NCI-H748 (cell line): ENCODE results near the gene PDXP.
A peak's percentile ranks its signal among the peaks of the same experiment; 100 is the strongest.

Experiments used
- DNase-seq: peaks from one replicate; lab custom pipeline; 2025; ENCODE audit not compliant: unreplicated experiment; lab: John Stamatoyannopoulos, UW

PDXP gene

DNA sequence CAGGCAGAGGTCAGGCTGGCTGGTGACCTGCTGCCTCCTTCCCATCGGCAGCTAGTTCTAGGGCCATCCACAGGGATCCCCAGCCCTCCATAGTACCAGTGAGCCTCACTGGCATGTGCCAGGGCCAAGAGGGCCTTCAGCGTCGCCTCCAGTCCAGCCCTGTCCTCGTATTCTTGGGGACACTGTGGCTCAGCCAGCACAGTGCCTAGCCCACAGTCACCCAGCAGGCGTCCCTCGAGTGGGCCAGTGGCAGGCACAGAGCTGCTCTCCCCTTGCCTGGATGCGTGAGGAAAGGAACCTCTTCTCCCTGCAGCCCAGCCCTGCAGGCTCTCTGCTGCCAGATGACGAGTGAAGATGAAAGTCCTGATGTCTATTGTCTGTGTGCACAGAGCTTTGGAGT is 29.7 kb upstream of the PDXP start:
- DNase-seq: no peak

DNA sequence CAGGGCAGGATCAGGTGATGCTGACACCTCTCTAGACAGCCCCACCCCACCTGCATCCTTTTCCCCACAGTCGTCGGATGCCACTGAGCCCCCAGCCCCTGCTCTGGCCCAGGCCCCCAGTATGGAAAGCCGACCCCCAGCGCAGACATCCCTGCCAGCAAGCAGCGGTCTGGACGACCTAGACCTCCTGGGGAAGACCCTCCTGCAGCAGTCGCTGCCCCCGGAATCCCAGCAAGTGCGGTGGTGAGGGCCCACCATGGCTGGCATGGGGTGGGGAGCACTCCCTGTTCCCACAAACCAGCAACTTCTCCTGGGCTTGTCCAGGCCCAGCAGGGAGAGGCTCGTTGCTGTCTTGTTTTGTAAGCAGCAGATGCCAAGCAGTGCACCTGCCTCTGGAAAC is 28.6 kb upstream of the PDXP start:
- no peak for DNase-seq

DNA sequence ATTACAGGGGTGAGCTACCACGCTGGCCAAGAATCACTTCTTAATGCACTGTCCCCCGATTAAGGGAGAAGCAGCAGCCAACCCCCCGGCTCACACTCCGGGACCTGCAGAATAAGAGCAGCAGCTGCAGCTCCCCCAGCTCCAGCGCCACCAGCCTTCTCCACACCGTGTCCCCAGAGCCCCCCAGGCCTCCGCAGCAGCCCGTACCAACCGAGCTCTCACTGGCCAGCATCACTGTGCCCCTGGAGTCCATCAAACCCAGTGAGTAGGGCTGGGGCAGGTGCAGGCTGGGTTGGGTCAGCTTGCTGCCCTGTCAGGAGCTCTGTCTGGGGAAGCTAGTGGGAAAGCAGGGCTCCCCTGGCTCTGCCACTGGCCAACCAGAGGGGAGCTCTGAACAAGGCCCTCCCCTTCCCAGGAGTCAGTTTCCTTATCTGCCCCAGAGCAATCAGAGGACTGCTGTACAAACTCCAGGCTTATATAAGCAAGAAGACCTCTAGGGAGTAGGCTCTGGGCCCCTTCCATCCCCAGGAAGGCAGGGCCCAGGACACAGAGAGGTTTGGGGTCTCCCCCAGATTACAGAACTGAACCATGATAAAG is 27.6 kb upstream of the PDXP start:
- DNase-seq: no peak

DNA sequence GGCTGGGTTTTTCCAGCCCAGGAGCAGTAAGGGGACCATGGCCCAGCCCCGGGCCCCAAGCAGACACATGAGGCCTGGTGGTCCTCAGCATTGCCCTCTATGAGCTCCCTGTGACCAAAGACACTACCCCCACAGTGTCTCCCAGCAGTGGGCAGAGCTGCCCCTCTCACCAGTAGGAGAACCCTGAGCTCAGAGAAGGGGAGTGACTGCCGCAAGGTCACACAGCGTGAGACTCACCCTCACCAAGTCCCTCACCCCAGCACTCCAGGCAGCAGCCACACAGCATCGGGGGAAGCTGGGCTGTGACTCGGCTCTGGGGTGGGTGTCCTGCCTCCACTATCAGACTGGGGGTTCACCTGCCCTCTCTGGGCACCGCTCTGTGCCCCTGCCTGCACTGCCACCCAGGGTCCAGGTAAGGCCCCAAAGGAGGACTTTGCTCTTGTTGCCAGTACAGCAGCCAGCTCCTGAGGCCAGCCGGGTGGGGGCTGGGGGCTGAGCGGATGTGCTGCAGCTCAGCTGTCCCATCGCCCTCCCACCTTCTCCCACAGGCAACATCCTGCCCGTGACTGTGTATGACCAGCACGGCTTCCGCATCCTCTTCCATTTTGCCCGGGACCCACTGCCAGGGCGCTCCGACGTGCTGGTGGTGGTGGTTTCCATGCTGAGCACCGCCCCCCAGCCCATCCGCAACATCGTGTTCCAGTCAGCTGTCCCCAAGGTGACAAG is 26.9 kb upstream of the PDXP start:
- DNase-seq: no peak

DNA sequence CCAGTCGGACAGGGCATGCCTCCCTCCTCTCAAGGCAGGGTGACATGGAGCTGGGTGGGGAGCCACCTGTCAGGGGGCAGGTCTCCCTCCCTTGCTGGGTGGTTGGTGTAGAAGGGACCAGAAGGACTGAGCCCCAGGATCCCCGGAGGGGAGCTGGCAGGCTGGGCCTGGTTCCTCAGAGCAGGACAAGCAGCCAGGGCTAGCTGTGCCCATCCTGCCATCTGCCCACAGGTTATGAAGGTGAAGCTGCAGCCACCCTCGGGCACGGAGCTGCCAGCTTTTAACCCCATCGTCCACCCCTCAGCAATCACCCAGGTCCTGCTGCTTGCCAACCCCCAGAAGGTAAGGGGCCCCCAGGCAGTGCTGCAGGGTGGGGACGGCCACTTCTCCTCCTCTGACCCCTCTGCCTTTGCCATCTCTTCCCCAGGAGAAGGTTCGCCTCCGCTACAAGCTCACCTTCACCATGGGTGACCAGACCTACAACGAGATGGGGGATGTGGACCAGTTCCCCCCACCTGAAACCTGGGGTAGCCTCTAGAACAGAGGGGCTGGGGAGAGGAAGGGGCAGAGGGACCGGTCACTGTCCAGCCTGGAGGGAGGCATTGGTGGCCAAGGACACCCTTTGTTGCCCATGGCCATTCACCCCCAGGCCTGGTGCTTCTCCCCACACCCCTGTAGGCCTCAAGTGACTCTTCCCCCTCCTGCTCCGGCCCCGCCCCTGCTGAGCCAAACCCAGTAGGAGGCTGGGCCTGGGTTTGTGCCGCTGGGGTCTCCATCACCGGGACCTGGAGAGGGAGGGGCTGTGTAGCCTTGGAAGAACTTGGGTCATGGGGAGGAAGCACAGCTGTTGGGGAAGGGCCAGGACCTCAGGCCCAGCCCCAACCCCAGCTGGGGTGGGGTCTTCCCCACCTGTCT is 26.1 kb upstream of the PDXP start:
- no peak for DNase-seq

DNA sequence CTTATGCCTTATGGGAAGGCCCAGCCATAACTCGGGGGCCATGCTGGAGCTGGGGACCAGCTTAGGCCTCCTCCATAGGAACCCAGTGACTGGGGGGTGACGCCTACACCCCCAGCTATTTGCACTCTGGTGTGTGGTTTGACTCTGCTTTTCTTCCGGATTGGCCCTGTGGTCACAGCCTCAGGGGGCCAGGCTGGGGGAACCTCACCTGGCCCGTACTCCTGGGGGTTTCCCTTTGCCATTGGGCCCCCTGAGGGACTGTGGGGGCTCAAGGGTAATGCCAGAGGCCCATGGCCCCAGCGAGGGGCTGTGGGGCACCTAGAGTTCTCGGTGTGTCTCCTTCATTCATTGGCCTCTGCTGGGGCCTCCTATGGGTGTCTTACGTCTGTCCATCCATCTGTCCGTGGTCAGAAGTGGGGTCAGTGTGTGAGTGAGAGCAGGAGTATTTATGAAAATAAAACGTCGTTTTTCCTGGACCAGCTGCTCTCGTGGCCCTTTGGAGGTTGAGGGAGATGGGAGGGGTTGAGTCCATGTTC is 25.4 kb upstream of the PDXP start:
- no peak for DNase-seq

GRCh38 chr22:37633625-37634416 is 24.7 kb upstream of the PDXP start:
- DNase-seq: no peak

DNA sequence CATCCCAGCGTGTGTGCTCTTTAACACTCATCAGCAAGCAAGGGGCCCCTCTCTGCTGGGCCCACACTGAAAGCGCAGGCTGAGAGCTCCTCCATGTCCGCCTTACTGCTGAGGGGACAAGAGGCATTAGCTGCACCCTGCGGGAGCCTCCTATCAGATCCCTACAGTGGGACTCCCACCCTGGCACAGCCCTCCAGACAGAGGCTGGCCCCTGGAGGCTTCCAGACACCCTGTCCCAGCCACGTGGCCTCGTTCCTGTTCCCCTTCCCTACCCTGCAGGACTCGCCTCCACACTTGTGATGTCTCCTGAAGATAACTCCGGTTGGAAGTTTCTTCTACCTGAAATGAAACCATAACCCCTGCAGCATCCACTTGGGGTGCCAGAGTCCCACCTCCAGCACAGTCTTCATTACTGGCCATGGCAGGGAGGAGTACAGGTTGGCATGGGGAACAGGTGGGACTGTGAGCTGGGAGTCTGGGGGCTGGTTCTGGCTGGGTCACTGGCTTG is 24.1 kb upstream of the PDXP start:
- DNase-seq: no peak

- no peak for DNase-seq
Measured at GRCh38 chr22:37635157-37635556, 23.4 kb upstream of the PDXP start.

GRCh38 chr22:37636186-37636948 is 22.2 kb upstream of the PDXP start:
- no peak for DNase-seq

DNA sequence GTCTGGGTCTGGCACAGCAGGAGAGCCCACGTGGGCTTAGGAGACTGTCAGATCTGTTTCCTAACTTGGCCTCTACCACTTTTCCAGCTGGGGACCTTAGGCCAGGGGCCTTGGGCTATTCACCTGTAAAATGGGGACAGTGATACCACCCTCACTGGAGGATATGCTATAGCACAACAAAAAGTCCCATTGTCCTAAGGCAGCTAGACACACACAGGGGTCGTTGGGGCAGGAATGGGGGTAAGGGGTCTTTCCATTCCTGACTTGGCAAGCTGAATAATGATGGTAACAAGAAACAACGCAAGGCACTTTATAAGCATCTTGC is 21.6 kb upstream of the PDXP start:
- no peak for DNase-seq

DNA sequence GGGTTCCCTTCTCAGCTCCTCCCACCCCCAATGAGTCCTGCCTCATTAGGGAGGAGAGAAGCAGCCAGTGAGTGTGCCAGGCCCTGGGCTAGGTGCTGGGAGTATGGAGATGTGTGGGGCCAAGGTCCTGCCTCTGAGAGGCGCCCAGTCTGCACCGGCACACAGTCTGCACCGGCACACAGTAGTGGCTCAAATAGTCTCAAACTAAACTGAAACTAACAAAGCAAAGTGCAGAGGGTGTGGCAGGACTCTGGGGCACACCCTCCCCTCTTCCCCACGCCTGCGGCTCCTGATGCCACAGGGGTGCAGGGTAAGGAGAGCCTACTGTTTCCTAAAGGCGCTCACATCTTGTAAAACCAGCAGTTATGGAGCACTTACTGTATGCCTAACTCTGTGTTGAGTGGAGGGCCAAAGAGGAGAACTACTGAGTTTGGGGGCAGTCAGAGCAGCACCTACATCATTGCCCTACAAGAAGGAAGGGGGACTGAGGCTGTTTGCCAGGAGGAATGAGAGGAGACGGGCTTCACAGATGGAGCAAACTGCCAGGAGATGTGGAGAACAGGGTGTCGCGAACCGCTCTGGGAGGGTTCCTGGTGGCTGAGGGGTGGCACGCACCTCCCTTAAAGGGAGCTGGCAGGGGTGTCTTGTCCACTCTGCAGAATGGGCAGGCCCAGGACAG is 20.0 kb upstream of the PDXP start:
- DNase-seq: peak; percentile 14

DNA sequence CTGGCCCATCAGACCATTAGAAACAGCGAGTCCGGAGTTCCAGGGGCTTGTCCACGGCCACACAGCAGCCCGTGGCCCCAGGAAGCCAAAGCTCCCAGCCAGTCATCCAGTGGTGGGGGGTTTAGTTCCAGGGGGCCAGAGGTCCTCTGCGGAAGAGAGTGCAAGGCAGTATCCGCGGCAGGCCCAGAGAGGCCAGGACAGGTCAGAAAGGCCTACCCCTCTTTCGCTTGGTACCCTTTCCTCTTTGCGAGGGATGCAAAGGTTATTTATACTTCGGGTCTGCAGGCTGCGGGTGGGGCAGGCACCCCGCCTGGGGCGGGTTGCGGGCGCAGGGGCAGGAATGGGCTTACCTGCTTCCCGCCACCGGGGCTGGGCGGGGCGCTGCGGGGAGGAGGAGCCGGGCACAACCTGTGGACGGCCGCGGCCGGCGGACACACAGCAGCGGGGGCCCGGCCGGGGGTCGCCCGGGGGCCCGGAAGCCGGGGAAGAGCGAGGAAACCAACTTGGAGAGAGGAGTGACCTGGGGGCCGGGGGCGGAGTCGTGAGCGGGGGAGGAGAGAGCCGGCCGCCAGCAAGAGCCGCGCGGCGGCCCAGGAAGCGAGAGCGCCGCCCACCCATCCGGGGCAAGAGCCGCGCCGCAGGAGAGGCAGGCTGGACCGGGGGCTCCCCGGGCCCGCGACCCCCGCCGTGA is 19.3 kb upstream of the PDXP start, which contains the start of gene SH3BP1:
Gene SH3BP1 (plus strand): TSS at position 600 of the 691 bp plus-strand sequence. CDS start 119 bp downstream, outside the sequence.
- DNase-seq: peak; percentile 60

DNA sequence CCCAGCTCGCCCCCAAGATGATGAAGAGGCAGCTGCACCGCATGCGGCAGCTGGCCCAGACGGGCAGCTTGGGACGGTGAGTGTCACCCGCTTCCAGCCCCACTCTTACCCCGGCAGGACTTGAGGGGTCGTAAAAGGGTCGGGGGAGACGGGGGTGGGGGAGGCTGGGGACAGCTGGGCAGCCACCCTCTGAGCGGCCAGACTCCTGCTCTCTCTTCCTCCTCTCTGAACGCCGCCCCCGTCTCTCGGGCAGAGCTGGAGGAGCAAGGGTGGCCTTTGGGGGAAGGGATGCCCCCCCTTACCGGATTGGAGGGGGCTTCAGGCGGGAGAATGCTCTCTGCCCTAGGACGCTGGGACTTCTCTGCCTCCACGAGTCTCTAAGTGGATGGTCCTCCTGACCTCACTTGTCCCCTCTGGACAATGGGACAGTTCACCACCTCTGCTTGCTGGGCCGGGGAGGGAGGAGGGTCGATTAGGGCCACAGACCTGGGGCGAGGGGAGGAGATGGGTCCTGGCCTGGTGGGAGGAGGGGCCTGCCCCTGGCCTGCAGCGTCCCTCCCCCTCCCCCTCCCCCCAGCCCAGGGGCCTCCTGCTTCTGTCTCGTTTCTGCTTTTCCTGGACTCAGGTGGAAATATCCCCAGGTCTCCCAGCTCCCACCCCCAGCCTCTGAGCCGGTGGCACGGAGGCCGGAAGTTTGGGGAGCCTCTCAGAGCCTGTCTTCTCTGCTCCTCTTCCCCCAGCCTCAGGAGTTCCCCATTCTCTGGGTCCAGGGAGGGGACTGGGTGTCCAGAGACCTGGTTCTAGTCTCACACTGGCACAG is 18.5 kb upstream of the PDXP start:
- DNase-seq: peak; percentile 28

GRCh38 chr22:37640591-37641560 is 17.6 kb upstream of the PDXP start:
- DNase-seq: no peak

GRCh38 chr22:37641561-37641949 is 17.0 kb upstream of the PDXP start:
- DNase-seq: no peak
